Caco-2 (cell line): Measurements from ENCODE around the gene SMIM35. TPM values are rescaled to one million over a fixed set of nuclear protein-coding genes. Genes with fewer than 3 reads are reported as not detected.

Experiments used
- BruUV-seq: library from RNA; stranded (reverse); fragments of 400-500 nt; replicated peaks from 2 replicates; lab custom pipeline; 2021; lab: Mats Ljungman, UMichigan
- CTCF ChIA-PET: fragments of 300-600 bp; sonication (Branson Sonifier 250); formaldehyde crosslinking; loops from one replicate; lab custom pipeline; 2022; ENCODE audit warnings: antibody characterized with exemption; lab: Charles Lee
- POLR2A ChIA-PET: fragments of 300-600 bp; sonication (Branson Sonifier 250); formaldehyde crosslinking; loops from one replicate; lab custom pipeline; 2022; ENCODE audit warnings: antibody characterized with exemption; lab: Charles Lee
- DNase-seq, 2 experiments: peaks; one replicate each; pipeline versions ENCODE4 v3.0.0 to v3.0.0-alpha.2; 2020 to 2022
- H3K27me3 ChIP-seq: replicated peaks from 2 replicates; pipeline ENCODE4 v1.6.0; 2011; ENCODE audit warnings: low read length; ENCODE audit not compliant: control insufficient read depth, insufficient read depth
- H3K36me3 ChIP-seq: 2 replicates; pipeline ENCODE4 v1.5.1; 2011; ENCODE audit warnings: low read length; ENCODE audit not compliant: control insufficient read depth, insufficient read depth
- H3K4me1 ChIP-seq: fragments of 250-450 bp; sonication (Bioruptor Pico); 2 replicates; pipeline ENCODE4 v1.5.1; 2020; ENCODE audit warnings: mild to moderate bottlenecking
- H3K4me3 ChIP-seq: 2 replicates; pipeline ENCODE4 v1.5.1; 2011; ENCODE audit warnings: low read depth, mild to moderate bottlenecking, control low read depth, low read length
- H3K9me3 ChIP-seq: fragments of 250-450 bp; sonication (Bioruptor Pico); 2 replicates; pipeline ENCODE4 v1.5.1; 2020; ENCODE audit warnings: mild to moderate bottlenecking, moderate library complexity
- H3K27ac Mint-ChIP-seq: one replicate; pipeline ENCODE4 v1.8.0; 2022; ENCODE audit warnings: mixed read lengths; ENCODE audit not compliant: unreplicated experiment
- H3K27me3 Mint-ChIP-seq: one replicate; pipeline ENCODE4 v1.8.0; 2022; ENCODE audit warnings: mixed read lengths; ENCODE audit not compliant: insufficient read depth, unreplicated experiment
- H3K36me3 Mint-ChIP-seq: one replicate; pipeline ENCODE4 v1.8.0; 2022; ENCODE audit warnings: mild to moderate bottlenecking, mixed read lengths; ENCODE audit not compliant: insufficient read depth, unreplicated experiment
- H3K4me1 Mint-ChIP-seq: one replicate; pipeline ENCODE4 v1.8.0; 2022; ENCODE audit warnings: low read depth, mixed read lengths; ENCODE audit not compliant: unreplicated experiment
- H3K4me3 Mint-ChIP-seq: one replicate; pipeline ENCODE4 v1.8.0; 2022; ENCODE audit warnings: mild to moderate bottlenecking, moderate library complexity, mixed read lengths; ENCODE audit not compliant: unreplicated experiment
- H3K9me3 Mint-ChIP-seq: one replicate; pipeline ENCODE4 v1.8.0; 2022; ENCODE audit warnings: mixed read lengths; ENCODE audit not compliant: unreplicated experiment
- intact Hi-C: fragments of 100-400 bp; cut with micrococcal nuclease; formaldehyde crosslinking; loops from one replicate; pipeline ENCODE4 v1.10.0; 2022; ENCODE audit not compliant: unreplicated experiment
- total RNA-seq: library from RNA; stranded (reverse); gene quantifications from 2 replicates; pipeline ENCODE4 v1.2.3, GENCODE V29; 2022
- TF ChIP-seq, protein P1 (sequence below), 2 experiments: fragments of 200-600 bp in 1 of 2; IDR thresholded peaks; 1 replicate in 1 of 2; 2 replicates in 1 of 2; pipeline versions ENCODE4 v1.5.1 to v1.8.0; 2011 to 2022; ENCODE audit warnings: antibody characterized with exemption in 1 of 2, control low read depth in 1 of 2, inconsistent platforms in 1 of 2, low read depth in 1 of 2, low read length in 1 of 2, mild to moderate bottlenecking in 1 of 2, moderate library complexity in 1 of 2; ENCODE audit not compliant: insufficient read depth in 1 of 2, severe bottlenecking in 1 of 2, unreplicated experiment in 1 of 2

The SMIM35 gene
- total RNA-seq, 1 experiment from 2014 or later, result not detected

DNA sequence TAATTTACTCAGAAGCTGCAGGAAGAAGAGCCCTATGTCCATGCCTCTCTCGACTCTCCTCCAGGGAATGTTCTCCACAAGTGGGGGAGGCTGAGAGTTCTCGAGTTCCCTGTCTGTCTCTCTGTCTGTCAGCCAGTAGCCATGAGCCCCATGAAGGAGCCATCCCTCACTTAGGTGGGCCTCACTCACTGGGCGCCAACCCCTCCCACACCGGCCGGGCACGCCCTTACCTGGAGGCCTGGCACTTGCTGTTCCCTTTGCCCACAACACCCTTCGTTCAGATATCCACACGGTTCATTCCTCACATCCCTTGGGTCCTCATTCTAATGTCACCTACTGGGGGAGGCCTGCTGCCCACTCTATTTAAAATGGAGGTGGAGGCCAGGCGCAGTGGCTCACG, 114.7 kb downstream of the SMIM35 start:
- Mint-ChIP-seq H3K27me3 (peaks cover 4% of the 10 kb centered on the region), H3K4me1 (no peaks in the 10 kb centered on the region), H3K9me3 (no peaks in the 10 kb centered on the region), H3K36me3 (no peaks in the 10 kb centered on the region), H3K4me3 (no peak overlapping the region), H3K27ac (no peak overlapping the region)
- no peak overlapping the region for H3K4me3 ChIP-seq
- H3K4me1 ChIP-seq, result no peaks in the 10 kb centered on the region
- no TSS peak for BruUV-seq
- H3K27me3 ChIP-seq, result no peaks in the 10 kb centered on the region
- H3K36me3 ChIP-seq, result no peaks in the 10 kb centered on the region
- TF ChIP-seq, protein P1, sequence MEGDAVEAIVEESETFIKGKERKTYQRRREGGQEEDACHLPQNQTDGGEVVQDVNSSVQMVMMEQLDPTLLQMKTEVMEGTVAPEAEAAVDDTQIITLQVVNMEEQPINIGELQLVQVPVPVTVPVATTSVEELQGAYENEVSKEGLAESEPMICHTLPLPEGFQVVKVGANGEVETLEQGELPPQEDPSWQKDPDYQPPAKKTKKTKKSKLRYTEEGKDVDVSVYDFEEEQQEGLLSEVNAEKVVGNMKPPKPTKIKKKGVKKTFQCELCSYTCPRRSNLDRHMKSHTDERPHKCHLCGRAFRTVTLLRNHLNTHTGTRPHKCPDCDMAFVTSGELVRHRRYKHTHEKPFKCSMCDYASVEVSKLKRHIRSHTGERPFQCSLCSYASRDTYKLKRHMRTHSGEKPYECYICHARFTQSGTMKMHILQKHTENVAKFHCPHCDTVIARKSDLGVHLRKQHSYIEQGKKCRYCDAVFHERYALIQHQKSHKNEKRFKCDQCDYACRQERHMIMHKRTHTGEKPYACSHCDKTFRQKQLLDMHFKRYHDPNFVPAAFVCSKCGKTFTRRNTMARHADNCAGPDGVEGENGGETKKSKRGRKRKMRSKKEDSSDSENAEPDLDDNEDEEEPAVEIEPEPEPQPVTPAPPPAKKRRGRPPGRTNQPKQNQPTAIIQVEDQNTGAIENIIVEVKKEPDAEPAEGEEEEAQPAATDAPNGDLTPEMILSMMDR (IDR thresholded peaks at IDR 0.05; ENCODE audit: insufficient read depth in 1 of 2, low read depth in 1 of 2, low read length in 1 of 2, severe bottlenecking in 1 of 2, unreplicated experiment in 1 of 2), result no peak
- no peak for DNase-seq
- intact Hi-C loops, result no loop called here
- ChIA-PET POLR2A (interaction anchor here (0.6 kb wide), 1 partner anchor 75 kb away, joined by 12 read pairs; no protein-coding TSS in a partner anchor), CTCF (no interaction called here)
- H3K9me3 ChIP-seq, result no peaks in the 10 kb centered on the region

DNA sequence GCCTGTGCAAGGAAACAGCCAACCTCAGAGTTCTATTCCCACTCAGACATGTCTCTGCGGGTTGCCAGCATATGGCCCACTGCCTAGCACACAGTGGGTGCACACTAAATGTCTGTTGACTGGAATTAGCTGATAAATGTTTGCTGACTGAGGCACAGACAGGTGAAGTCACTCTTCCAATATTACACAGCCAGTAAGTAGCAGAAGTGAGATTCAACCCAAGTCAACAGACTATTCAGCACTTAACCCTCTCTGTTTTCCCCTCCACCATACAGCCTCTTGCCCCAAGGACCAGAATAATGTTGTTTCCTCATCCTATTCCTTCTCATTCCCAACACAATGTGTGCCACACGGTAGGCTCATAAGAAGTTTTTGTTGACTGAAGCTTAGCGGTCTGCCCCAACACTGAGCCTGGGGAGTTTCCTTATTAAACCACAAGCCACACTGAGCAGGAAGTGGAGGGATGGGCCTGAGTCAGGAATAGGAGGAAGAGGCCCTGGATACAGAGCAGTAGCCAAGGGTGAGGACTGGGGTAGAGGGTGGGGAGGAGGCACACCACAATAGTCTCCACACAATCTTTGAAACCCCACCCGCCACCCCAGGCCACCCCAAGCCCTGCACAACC, 116.3 kb downstream of the SMIM35 start:
- ChIA-PET POLR2A (no interaction called here), CTCF (no interaction called here)
- no peak for DNase-seq
- TF ChIP-seq, protein P1 (IDR thresholded peaks at IDR 0.05; ENCODE audit: insufficient read depth in 1 of 2, low read depth in 1 of 2, low read length in 1 of 2, severe bottlenecking in 1 of 2, unreplicated experiment in 1 of 2), result no peak
- H3K4me1 Mint-ChIP-seq, result no peaks in the 10 kb centered on the region
- Histone ChIP-seq H3K4me1 (no peaks in the 10 kb centered on the region), H3K27me3 (no peaks in the 10 kb centered on the region), H3K36me3 (no peaks in the 10 kb centered on the region), H3K4me3 (no peak overlapping the region), H3K9me3 (no peaks in the 10 kb centered on the region)
- H3K4me3 Mint-ChIP-seq, result no peak overlapping the region
- BruUV-seq, result no TSS peak
- H3K36me3 Mint-ChIP-seq, result no peaks in the 10 kb centered on the region
- H3K27me3 Mint-ChIP-seq, result peaks cover 4% of the 10 kb centered on the region
- H3K27ac Mint-ChIP-seq, result no peak overlapping the region
- H3K9me3 Mint-ChIP-seq, result no peaks in the 10 kb centered on the region
- intact Hi-C loops, result no loop called here

DNA sequence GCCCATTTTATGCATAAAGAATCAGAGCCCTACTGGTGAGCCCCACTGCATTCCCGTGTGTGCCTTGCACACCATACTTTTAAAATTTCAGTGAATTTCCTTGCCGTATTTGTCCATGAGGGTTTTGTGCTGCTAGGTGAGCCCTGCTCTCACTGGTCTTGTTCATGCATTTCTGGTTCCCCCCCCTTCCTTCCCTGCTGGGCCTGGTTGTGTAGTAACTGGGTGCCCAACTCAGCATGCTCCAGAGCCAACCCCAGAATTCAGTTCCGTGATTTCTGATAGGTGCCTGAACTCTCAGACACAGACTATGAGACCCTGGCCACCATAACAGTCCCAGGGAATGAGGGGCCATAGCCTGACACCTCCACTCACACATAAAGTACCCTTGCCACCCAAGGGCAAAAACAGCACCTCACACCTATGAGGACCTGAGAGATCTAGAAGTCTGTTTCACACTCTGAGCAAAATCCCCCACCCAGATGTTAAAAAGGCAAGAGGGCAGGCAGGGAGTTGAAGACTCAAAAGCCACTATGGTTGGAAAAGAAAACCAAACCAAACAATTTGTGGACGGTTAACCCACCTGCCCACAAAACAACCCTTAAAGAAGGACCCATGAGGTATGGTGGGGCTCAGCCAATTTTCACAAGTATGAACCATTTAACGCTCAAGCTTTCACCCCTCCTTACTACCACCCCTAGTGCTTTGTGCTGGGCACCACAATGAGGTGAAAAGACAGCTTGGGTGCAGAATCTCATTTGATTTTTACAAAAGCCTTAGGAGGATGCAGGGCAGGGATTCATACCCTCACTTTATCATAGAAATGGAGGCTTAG, 117.4 kb downstream of the SMIM35 start:
- no TSS peak for BruUV-seq
- Histone ChIP-seq H3K4me3 (no peak overlapping the region), H3K36me3 (no peaks in the 10 kb centered on the region), H3K9me3 (no peaks in the 10 kb centered on the region), H3K4me1 (no peaks in the 10 kb centered on the region), H3K27me3 (no peaks in the 10 kb centered on the region)
- TF ChIP-seq, protein P1 (IDR thresholded peaks at IDR 0.05; ENCODE audit: insufficient read depth in 1 of 2, low read depth in 1 of 2, low read length in 1 of 2, severe bottlenecking in 1 of 2, unreplicated experiment in 1 of 2), result no peak
- no peaks in the 10 kb centered on the region for H3K4me1 Mint-ChIP-seq
- ChIA-PET CTCF (no interaction called here), POLR2A (no interaction called here)
- DNase-seq, result no peak
- no peak overlapping the region for H3K4me3 Mint-ChIP-seq
- intact Hi-C loops, result no loop called here
- no peaks in the 10 kb centered on the region for H3K9me3 Mint-ChIP-seq
- H3K27ac Mint-ChIP-seq, result no peak overlapping the region
- H3K27me3 Mint-ChIP-seq, result peaks cover 4% of the 10 kb centered on the region
- no peaks in the 10 kb centered on the region for H3K36me3 Mint-ChIP-seq
